SU-DHL-6 (cell line): Measurements from ENCODE around the gene DEAF1.

Source experiments
- H2AFZ ChIP-seq: fragments of 200-600 bp; sonication (generic); 2 replicates; pipeline ENCODE4 v1.6.1; 2014; ENCODE audit warnings: low read depth, mild to moderate bottlenecking, moderate library complexity, mixed read lengths, antibody characterized with exemption, low read length; ENCODE audit not compliant: severe bottlenecking
- H3F3A ChIP-seq: fragments of 200-600 bp; shearing (Covaris generic); 2 replicates; pipeline ENCODE4 v1.6.0; 2016; ENCODE audit warnings: antibody characterized with exemption, mild to moderate bottlenecking; ENCODE audit not compliant: insufficient read depth
- H3K27ac ChIP-seq: fragments of 200-600 bp; sonication (generic); 2 replicates; pipeline ENCODE4 v1.5.1; 2016; ENCODE audit warnings: low read depth, mild to moderate bottlenecking, low read length, moderate library complexity, mixed read lengths
- H3K27me3 ChIP-seq: fragments of 200-600 bp; sonication (generic), shearing (Covaris generic); 2 replicates; pipeline ENCODE4 v1.6.0; 2014; ENCODE audit warnings: mild to moderate bottlenecking, low read length
- H3K36me3 ChIP-seq: fragments of 200-600 bp; sonication (generic); 2 replicates; pipeline ENCODE4 v1.6.1; 2014; ENCODE audit warnings: mild to moderate bottlenecking, low read length, mixed read lengths
- H3K4me2 ChIP-seq: fragments of 300-600, 200-600 bp; shearing (Covaris generic), sonication (generic); 2 replicates; pipeline ENCODE4 v1.6.0; 2014; ENCODE audit warnings: low read length, low read depth, mild to moderate bottlenecking; ENCODE audit not compliant: poor library complexity, severe bottlenecking
- H3K4me3 ChIP-seq: fragments of 200-600 bp; sonication (generic); 2 replicates; pipeline ENCODE4 v1.5.1; 2014; ENCODE audit warnings: antibody characterized with exemption, low read length, mild to moderate bottlenecking, mixed read lengths; ENCODE audit not compliant: insufficient read depth, poor library complexity, severe bottlenecking
- H3K79me2 ChIP-seq: fragments of 200-600 bp; sonication (generic); 2 replicates; pipeline ENCODE4 v1.6.1; 2014; ENCODE audit warnings: mild to moderate bottlenecking, low read length, moderate library complexity; ENCODE audit not compliant: insufficient read depth
- H3K9ac ChIP-seq: fragments of 200-600 bp; sonication (generic); 2 replicates; pipeline ENCODE4 v1.7.0; 2014; ENCODE audit warnings: mild to moderate bottlenecking, low read length
- H3K9me2 ChIP-seq: fragments of 200-600 bp; sonication (generic); replicated peaks from 2 replicates; pipeline ENCODE4 v1.6.1; 2014; ENCODE audit warnings: low read length; ENCODE audit not compliant: insufficient read depth
- H3K9me3 ChIP-seq: fragments of 200-600 bp; sonication (generic); 2 replicates; pipeline ENCODE4 v1.6.1; 2014; ENCODE audit warnings: low read length, mixed read lengths; ENCODE audit not compliant: insufficient read depth
- H4K20me1 ChIP-seq: fragments of 200-600 bp; sonication (generic); 2 replicates; pipeline ENCODE4 v1.6.1; 2014; ENCODE audit warnings: low read depth, mild to moderate bottlenecking, antibody characterized with exemption, low read length, moderate library complexity, mixed read lengths
- CTCF ChIP-seq: fragments of 200-600 bp; sonication (generic); IDR thresholded peaks from one replicate; pipeline ENCODE4 v1.5.1; 2017; ENCODE audit warnings: antibody characterized with exemption, mild to moderate bottlenecking, low read length, moderate library complexity; ENCODE audit not compliant: insufficient read depth, poor library complexity, severe bottlenecking
- EZH2phosphoT487 ChIP-seq: fragments of 200-600 bp; sonication (generic), shearing (Covaris generic); conservative IDR thresholded peaks from 2 replicates; pipeline ENCODE4 v1.6.1; 2018; ENCODE audit warnings: mild to moderate bottlenecking, antibody characterized with exemption, low read length, moderate library complexity, mixed read lengths

The DEAF1 gene

GRCh38 chr11:665704-666281, 29.2 kb downstream of the DEAF1 start:
- Histone ChIP-seq H3K9ac (no peak overlapping the region), H3K36me3 (no peaks in the 10 kb centered on the region), H4K20me1 (no peaks in the 10 kb centered on the region), H3K27me3 (no peaks in the 10 kb centered on the region), H2AFZ (no peak overlapping the region), H3F3A (no peaks in the 10 kb centered on the region), H3K27ac (no peak overlapping the region), H3K4me2 (no peak overlapping the region), H3K9me2 (no peaks in the 10 kb centered on the region), H3K9me3 (no peaks in the 10 kb centered on the region), H3K79me2 (no peaks in the 10 kb centered on the region), H3K4me3 (no peak overlapping the region)
- TF ChIP-seq CTCF (no peak), EZH2phosphoT487 (no peak)

GRCh38 chr11:665062-665703, 29.8 kb downstream of the DEAF1 start:
- Histone ChIP-seq H3K9me2 (no peaks in the 10 kb centered on the region), H3K9ac (no peak overlapping the region), H3K27ac (no peak overlapping the region), H4K20me1 (no peaks in the 10 kb centered on the region), H3K27me3 (no peaks in the 10 kb centered on the region), H3K9me3 (no peaks in the 10 kb centered on the region), H2AFZ (no peak overlapping the region), H3K79me2 (no peaks in the 10 kb centered on the region), H3K4me2 (no peak overlapping the region), H3K4me3 (no peak overlapping the region), H3F3A (no peaks in the 10 kb centered on the region), H3K36me3 (no peaks in the 10 kb centered on the region)
- TF ChIP-seq CTCF (no peak), EZH2phosphoT487 (no peak)

GRCh38 chr11:662689-663274, 32.2 kb downstream of the DEAF1 start:
- TF ChIP-seq CTCF: peak; percentile 89
- no peak for TF ChIP-seq EZH2phosphoT487
- H3K9me3 ChIP-seq: no peaks in the 10 kb centered on the region

More at GRCh38 chr11:662689-663274, 32.2 kb downstream of the DEAF1 start:
- Histone ChIP-seq H3K9me2 (no peaks in the 10 kb centered on the region), H4K20me1 (no peaks in the 10 kb centered on the region), H3K4me3 (no peak overlapping the region), H3K4me2 (no peak overlapping the region), H3K27ac (no peak overlapping the region), H3K9ac (no peak overlapping the region), H3F3A (no peaks in the 10 kb centered on the region), H3K36me3 (no peaks in the 10 kb centered on the region), H3K79me2 (no peaks in the 10 kb centered on the region), H3K27me3 (no peaks in the 10 kb centered on the region), H2AFZ (no peak overlapping the region)
